Sigmoid colon (tissue), 4 donors: ENCODE results near the gene NCOR2.

Experiments
- EP300 ChIP-seq, 4 donors: sonication (generic); formaldehyde crosslinking; IDR thresholded peaks; one replicate each; pipeline ENCODE4 v1.6.1; 2017; ENCODE audit warnings: antibody characterized with exemption in 4 of 4
- POLR2A ChIP-seq, 2 donors: fragments of 450-650 bp; IDR thresholded peaks; one replicate each; pipeline ENCODE4 v1.6.1; 2016; ENCODE audit warnings: antibody characterized with exemption in 2 of 2, mild to moderate bottlenecking in 2 of 2, moderate library complexity in 2 of 2
- POLR2AphosphoS5 ChIP-seq, 4 donors: sonication (generic); formaldehyde crosslinking; IDR thresholded peaks; one replicate each; pipeline ENCODE4 v1.6.1; 2017; ENCODE audit warnings: antibody characterized with exemption in 4 of 4
- TF ChIP-seq, protein P1 (sequence below), 4 experiments: fragments of 450-650 bp in 3 of 4; fragments of 200-600 bp in 1 of 4; IDR thresholded peaks; one replicate each; pipeline ENCODE4 v1.5.1; 2016 to 2019; ENCODE audit warnings: antibody characterized with exemption in 4 of 4, mild to moderate bottlenecking in 3 of 4, moderate library complexity in 2 of 4

DNA sequence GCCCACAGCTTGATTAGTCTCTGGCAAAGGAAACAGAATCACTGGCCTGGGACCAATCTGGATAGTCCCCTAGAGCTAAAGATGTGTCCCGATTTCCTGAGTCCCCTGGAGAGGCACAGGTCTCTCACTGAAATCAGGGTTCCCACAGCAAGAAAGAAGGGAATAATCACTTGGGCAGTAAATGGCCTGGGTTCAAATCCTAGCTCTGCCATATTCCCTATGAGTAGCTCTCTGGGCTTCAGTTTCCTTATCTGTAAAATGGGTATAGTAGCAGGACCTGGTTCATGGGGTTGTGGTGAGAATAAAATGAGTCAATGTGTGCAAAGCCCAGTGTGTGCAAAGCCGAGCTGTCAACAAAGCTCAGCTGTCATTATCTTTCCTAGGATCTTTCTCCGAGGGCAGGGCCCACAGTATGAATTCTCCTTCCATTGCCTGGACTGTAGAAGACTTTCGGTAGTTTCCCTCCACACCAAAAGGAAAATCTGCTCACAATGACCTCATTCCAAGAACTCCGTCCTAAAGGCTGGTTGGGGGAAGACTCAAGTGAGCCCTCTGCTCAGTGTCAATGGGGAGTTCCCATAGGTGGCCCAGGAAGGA is 12.6 kb upstream of the NCOR2 start:
- TF ChIP-seq, protein P1, sequence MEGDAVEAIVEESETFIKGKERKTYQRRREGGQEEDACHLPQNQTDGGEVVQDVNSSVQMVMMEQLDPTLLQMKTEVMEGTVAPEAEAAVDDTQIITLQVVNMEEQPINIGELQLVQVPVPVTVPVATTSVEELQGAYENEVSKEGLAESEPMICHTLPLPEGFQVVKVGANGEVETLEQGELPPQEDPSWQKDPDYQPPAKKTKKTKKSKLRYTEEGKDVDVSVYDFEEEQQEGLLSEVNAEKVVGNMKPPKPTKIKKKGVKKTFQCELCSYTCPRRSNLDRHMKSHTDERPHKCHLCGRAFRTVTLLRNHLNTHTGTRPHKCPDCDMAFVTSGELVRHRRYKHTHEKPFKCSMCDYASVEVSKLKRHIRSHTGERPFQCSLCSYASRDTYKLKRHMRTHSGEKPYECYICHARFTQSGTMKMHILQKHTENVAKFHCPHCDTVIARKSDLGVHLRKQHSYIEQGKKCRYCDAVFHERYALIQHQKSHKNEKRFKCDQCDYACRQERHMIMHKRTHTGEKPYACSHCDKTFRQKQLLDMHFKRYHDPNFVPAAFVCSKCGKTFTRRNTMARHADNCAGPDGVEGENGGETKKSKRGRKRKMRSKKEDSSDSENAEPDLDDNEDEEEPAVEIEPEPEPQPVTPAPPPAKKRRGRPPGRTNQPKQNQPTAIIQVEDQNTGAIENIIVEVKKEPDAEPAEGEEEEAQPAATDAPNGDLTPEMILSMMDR (IDR thresholded peaks at IDR 0.05) = no peak
- TF ChIP-seq POLR2AphosphoS5 (IDR thresholded peaks at IDR 0.05) = no peak
- no peak for TF ChIP-seq POLR2A (IDR thresholded peaks at IDR 0.05)
- no peak for TF ChIP-seq EP300 (IDR thresholded peaks at IDR 0.05)
